Neuronal stem cell (in vitro differentiated cells): Measurements from ENCODE around the gene PHYH.
A peak's percentile ranks its signal among the peaks of the same experiment; 100 is the strongest.
"Not testable (repeated sequence)": the region's sequence is repeated elsewhere in the genome, so short reads cannot be mapped to it uniquely, and the experiment has no call there.

Source experiments
- DNase-seq: peaks from one replicate; pipeline ENCODE4 v3.0.0-alpha.2; 2013; ENCODE audit warnings: low spot score
- H2AFZ ChIP-seq: one replicate; pipeline ENCODE4 v1.6.1; 2013; ENCODE audit warnings: mild to moderate bottlenecking, low read length, inconsistent platforms
- H2AK5ac ChIP-seq: 2 replicates; pipeline ENCODE4 v1.6.1; 2013; ENCODE audit warnings: low read depth, mild to moderate bottlenecking, inconsistent platforms, low read length, moderate library complexity, mixed read lengths
- H2BK120ac ChIP-seq: 2 replicates; pipeline ENCODE4 v1.6.1; 2013; ENCODE audit warnings: low read depth, mild to moderate bottlenecking, inconsistent platforms, low read length, moderate library complexity, mixed read lengths
- H2BK12ac ChIP-seq: one replicate; pipeline ENCODE4 v1.6.1; 2013; ENCODE audit warnings: low read length, inconsistent platforms
- H2BK15ac ChIP-seq: 2 replicates; pipeline ENCODE4 v1.6.1; 2013; ENCODE audit warnings: mild to moderate bottlenecking, low read length, inconsistent platforms, mixed read lengths
- H2BK5ac ChIP-seq: one replicate; pipeline ENCODE4 v1.6.1; 2013; ENCODE audit warnings: inconsistent platforms, mild to moderate bottlenecking, low read length, moderate library complexity
- H3K14ac ChIP-seq: one replicate; pipeline ENCODE4 v1.6.1; 2013; ENCODE audit warnings: low read length, inconsistent platforms
- H3K18ac ChIP-seq: 2 replicates; pipeline ENCODE4 v1.6.1; 2013; ENCODE audit warnings: low read length, inconsistent platforms
- H3K23ac ChIP-seq: 2 replicates; pipeline ENCODE4 v1.6.1; 2013; ENCODE audit warnings: low read depth, mild to moderate bottlenecking, mixed read lengths, low read length, inconsistent platforms; ENCODE audit not compliant: poor library complexity
- H3K27ac ChIP-seq: replicated peaks from 3 replicates; pipeline ENCODE4 v1.5.1; 2013; ENCODE audit warnings: low read length, inconsistent platforms
- H3K27me3 ChIP-seq, 3 experiments: 2 replicates each; pipeline ENCODE4 v1.6.1; 2013; ENCODE audit warnings: low read length in 3 of 3, mild to moderate bottlenecking in 2 of 3, inconsistent platforms in 1 of 3, low read depth in 1 of 3, mixed read lengths in 1 of 3, moderate library complexity in 1 of 3; ENCODE audit not compliant: control insufficient read depth in 3 of 3, insufficient read depth in 3 of 3
- H3K36me3 ChIP-seq, 2 donors: replicated peaks in 1 of 2; 2 replicates each; pipeline ENCODE4 v1.6.1; 2013; ENCODE audit warnings: low read length in 2 of 2; ENCODE audit not compliant: control insufficient read depth in 2 of 2, insufficient read depth in 2 of 2
- H3K4ac ChIP-seq: 2 replicates; pipeline ENCODE4 v1.6.1; 2013; ENCODE audit warnings: inconsistent platforms, mild to moderate bottlenecking, low read length, moderate library complexity
- H3K4me1 ChIP-seq, 2 donors: 1 replicate in 1 of 2; 2 replicates in 1 of 2; pipeline ENCODE4 v1.6.1; 2013; ENCODE audit warnings: low read length in 2 of 2, low read depth in 1 of 2; ENCODE audit not compliant: control insufficient read depth in 2 of 2, insufficient read depth in 1 of 2
- H3K4me2 ChIP-seq: one replicate; pipeline ENCODE4 v1.6.1; 2013; ENCODE audit warnings: mild to moderate bottlenecking, low read length, inconsistent platforms; ENCODE audit not compliant: insufficient read depth, poor library complexity, severe bottlenecking
- H3K4me3 ChIP-seq, 2 donors: 2 replicates each; pipeline ENCODE4 v1.5.1; 2013; ENCODE audit warnings: low read length in 2 of 2, mild to moderate bottlenecking in 2 of 2, inconsistent platforms in 1 of 2, moderate library complexity in 1 of 2
- H3K79me1 ChIP-seq: one replicate; pipeline ENCODE4 v1.6.1; 2013; ENCODE audit warnings: low read depth, mild to moderate bottlenecking, inconsistent platforms, low read length, moderate library complexity
- H3K9ac ChIP-seq: one replicate; pipeline ENCODE4 v1.6.1; 2013; ENCODE audit warnings: mild to moderate bottlenecking, low read depth, low read length, inconsistent platforms; ENCODE audit not compliant: poor library complexity
- H3K9me3 ChIP-seq, 2 donors: replicated peaks in 1 of 2; 2 replicates each; pipeline versions ENCODE3 to v1.6.1; 2013; ENCODE audit warnings: low read length in 2 of 2, mild to moderate bottlenecking in 2 of 2, inconsistent platforms in 1 of 2, low read depth in 1 of 2, mixed read lengths in 1 of 2, moderate library complexity in 1 of 2; ENCODE audit not compliant: control insufficient read depth in 2 of 2, insufficient read depth in 1 of 2
- H4K8ac ChIP-seq: one replicate; pipeline ENCODE4 v1.6.1; 2013; ENCODE audit warnings: low read depth, mild to moderate bottlenecking, inconsistent platforms, low read length, moderate library complexity
- H4K91ac ChIP-seq: one replicate; pipeline ENCODE4 v1.6.1; 2013; ENCODE audit warnings: low read length, low read depth, mild to moderate bottlenecking, inconsistent platforms; ENCODE audit not compliant: poor library complexity
- WGBS, 2 donors: extraction: QIAGEN DNeasy Blood & Tissue Kit; methylation state at CpG; one replicate each; pipeline ENCODE4 v1.1.7; 2013; ENCODE audit warnings: missing lambda C conversion rate in 2 of 2, mixed read lengths in 1 of 2; ENCODE audit not compliant: insufficient read length in 2 of 2, insufficient replicate concordance in 1 of 2; ENCODE audit errors: extremely low coverage in 2 of 2; 5-methylcytosine and 5-hydroxymethylcytosine counted together

Gene PHYH

GRCh38 chr10:13334556-13334955 is 34.7 kb upstream of the PHYH start:
- H3K9ac ChIP-seq, result no peak overlapping the region
- H3K4ac ChIP-seq, result no peak overlapping the region
- no peak overlapping the region for H2AK5ac ChIP-seq
- no peak overlapping the region for H3K4me3 ChIP-seq
- no peak overlapping the region for H4K8ac ChIP-seq
- DNase-seq, result no peak
- H3K4me2 ChIP-seq, result no peak overlapping the region
- no CpG with 5 or more reads among the region's 2 CpGs for WGBS, 2 donors
- H4K91ac ChIP-seq, result no peak overlapping the region
- H3K14ac ChIP-seq, result peak overlapping the region; percentile 76
- peaks cover 0 to 10% of the 10 kb centered on the region in 2 donors for H3K9me3 ChIP-seq
- peaks cover 0 to 4% of the 10 kb centered on the region in 2 donors for H3K4me1 ChIP-seq
- no peak overlapping the region for H2AFZ ChIP-seq
- no peak overlapping the region for H2BK5ac ChIP-seq
- H2BK120ac ChIP-seq, result no peak overlapping the region
- no peak overlapping the region for H3K18ac ChIP-seq
- H3K27ac ChIP-seq, result no peak overlapping the region
- H3K36me3 ChIP-seq, result peaks cover 25 to 100% of the 10 kb centered on the region in 2 donors
- peaks cover 6% of the 10 kb centered on the region for H3K79me1 ChIP-seq
- no peak overlapping the region for H2BK15ac ChIP-seq
- no peak overlapping the region for H3K23ac ChIP-seq
- H3K27me3 ChIP-seq, result no peaks in the 10 kb centered on the region
- no peak overlapping the region for H2BK12ac ChIP-seq

DNA sequence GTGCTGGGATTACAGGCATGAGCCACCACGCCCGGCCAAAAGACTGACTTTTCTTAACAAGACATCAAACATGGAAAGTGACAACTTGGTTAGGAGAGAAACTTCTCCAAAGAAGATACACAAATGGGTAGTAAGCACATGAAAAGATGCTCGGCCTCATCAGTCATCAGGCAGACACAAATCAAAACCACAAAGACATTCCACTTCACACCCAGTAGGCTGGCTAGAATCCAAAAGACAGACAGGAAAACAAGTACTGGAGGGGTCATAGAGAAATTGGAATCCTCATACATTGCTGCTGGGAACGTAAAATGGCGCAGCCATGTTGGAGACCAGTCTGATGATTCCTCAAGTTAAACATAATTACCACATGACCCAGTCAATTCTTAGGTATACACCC is 31.8 kb upstream of the PHYH start:
- no peak overlapping the region for H3K4me3 ChIP-seq
- H4K91ac ChIP-seq, result no peak overlapping the region
- peaks cover 0 to 5% of the 10 kb centered on the region in 2 donors for H3K4me1 ChIP-seq
- H3K27ac ChIP-seq, result no peak overlapping the region
- no peak overlapping the region for H2BK12ac ChIP-seq
- H3K4ac ChIP-seq, result no peak overlapping the region
- H4K8ac ChIP-seq, result no peak overlapping the region
- H3K9me3 ChIP-seq, result peaks cover 0 to 10% of the 10 kb centered on the region in 2 donors
- no peak overlapping the region for H2BK120ac ChIP-seq
- H2BK15ac ChIP-seq, result no peak overlapping the region
- H2BK5ac ChIP-seq, result no peak overlapping the region
- no peak overlapping the region for H2AK5ac ChIP-seq
- no peak overlapping the region for H2AFZ ChIP-seq
- no peak overlapping the region for H3K9ac ChIP-seq
- no peak overlapping the region for H3K4me2 ChIP-seq
- WGBS, 2 donors, result no CpG with 5 or more reads among the region's 5 CpGs
- no peak overlapping the region for H3K18ac ChIP-seq
- no peaks in the 10 kb centered on the region for H3K27me3 ChIP-seq
- DNase-seq, result no peak
- H3K36me3 ChIP-seq, result peaks cover 28 to 100% of the 10 kb centered on the region in 2 donors
- no peak overlapping the region for H3K23ac ChIP-seq
- H3K14ac ChIP-seq, result no peak overlapping the region
- H3K79me1 ChIP-seq, result peaks cover 2% of the 10 kb centered on the region

DNA sequence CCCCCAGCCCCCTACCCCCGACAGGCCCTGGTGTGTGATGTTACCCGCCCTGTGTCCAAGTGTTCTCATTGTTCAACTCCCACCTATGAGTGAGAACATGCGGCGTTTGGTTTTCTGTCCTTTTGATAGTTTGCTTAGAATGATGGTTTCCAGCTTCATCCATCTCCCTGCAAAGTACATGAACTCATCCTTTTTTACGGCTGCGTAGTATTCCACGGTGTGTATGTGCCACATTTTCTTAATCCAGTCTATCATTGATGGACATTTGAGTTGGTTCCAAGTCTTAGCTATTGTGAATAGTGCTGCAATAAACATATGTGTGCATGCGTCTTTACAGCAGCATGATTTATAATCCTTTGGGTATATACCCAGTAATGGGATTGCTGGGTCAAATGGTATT is 31.1 kb upstream of the PHYH start:
- not testable (repeated sequence) for H3K18ac ChIP-seq, H3K4ac ChIP-seq, H3K27ac ChIP-seq, H2BK5ac ChIP-seq, H4K91ac ChIP-seq, H2BK12ac ChIP-seq, H3K9ac ChIP-seq, H3K27me3 ChIP-seq, H2AK5ac ChIP-seq, H3K14ac ChIP-seq, H3K4me1 ChIP-seq, H3K4me3 ChIP-seq, H3K23ac ChIP-seq, H2BK120ac ChIP-seq, H2AFZ ChIP-seq, H3K79me1 ChIP-seq, DNase-seq, H3K4me2 ChIP-seq, H4K8ac ChIP-seq, H2BK15ac ChIP-seq
- peaks cover 31 to 100% of the 10 kb centered on the region in 2 donors for H3K36me3 ChIP-seq
- no CpG with 5 or more reads among the region's 8 CpGs for WGBS, 2 donors
- H3K9me3 ChIP-seq, result peaks cover 0 to 10% of the 10 kb centered on the region in 2 donors

GRCh38 chr10:13329565-13329964 is 29.7 kb upstream of the PHYH start:
- Histone ChIP-seq H2AFZ (no peak overlapping the region), H3K27ac (no peak overlapping the region), H3K18ac (no peak overlapping the region), H4K8ac (no peak overlapping the region), H3K27me3 (no peaks in the 10 kb centered on the region), H4K91ac (no peak overlapping the region), H3K9ac (no peak overlapping the region), H2BK120ac (no peak overlapping the region), H3K14ac (no peak overlapping the region), H3K23ac (no peak overlapping the region), H3K4me3 (no peak overlapping the region), H3K79me1 (no peaks in the 10 kb centered on the region), H2BK15ac (no peak overlapping the region), H2BK5ac (no peak overlapping the region), H2BK12ac (no peak overlapping the region), H2AK5ac (no peak overlapping the region), H3K36me3 (peaks cover 31 to 99% of the 10 kb centered on the region in 2 donors), H3K4me1 (peaks cover 0 to 5% of the 10 kb centered on the region in 2 donors), H3K4me2 (no peak overlapping the region), H3K9me3 (peaks cover 0 to 10% of the 10 kb centered on the region in 2 donors), H3K4ac (no peak overlapping the region)
- no CpG with 5 or more reads among the region's 3 CpGs for WGBS, 2 donors
- DNase-seq, result no peak
